Stimulated activated CD4-positive, alpha-beta T cell treated with anti-CD3 and anti-CD28 coated beads, Interleukin-4, amount 100 ng/mL, for 48 hours (primary cell): ENCODE data around the gene MOV10.
"Not testable (repeated sequence)": the region's sequence is repeated elsewhere in the genome, so short reads cannot be mapped to it uniquely, and the experiment has no call there.

ENCODE experiments used
- DNase-seq, 2 donors: peaks; one replicate each; pipeline ENCODE4 v3.0.0-alpha.2; 2020; ENCODE audit warnings: low read depth in 2 of 2

The MOV10 gene, protein sequence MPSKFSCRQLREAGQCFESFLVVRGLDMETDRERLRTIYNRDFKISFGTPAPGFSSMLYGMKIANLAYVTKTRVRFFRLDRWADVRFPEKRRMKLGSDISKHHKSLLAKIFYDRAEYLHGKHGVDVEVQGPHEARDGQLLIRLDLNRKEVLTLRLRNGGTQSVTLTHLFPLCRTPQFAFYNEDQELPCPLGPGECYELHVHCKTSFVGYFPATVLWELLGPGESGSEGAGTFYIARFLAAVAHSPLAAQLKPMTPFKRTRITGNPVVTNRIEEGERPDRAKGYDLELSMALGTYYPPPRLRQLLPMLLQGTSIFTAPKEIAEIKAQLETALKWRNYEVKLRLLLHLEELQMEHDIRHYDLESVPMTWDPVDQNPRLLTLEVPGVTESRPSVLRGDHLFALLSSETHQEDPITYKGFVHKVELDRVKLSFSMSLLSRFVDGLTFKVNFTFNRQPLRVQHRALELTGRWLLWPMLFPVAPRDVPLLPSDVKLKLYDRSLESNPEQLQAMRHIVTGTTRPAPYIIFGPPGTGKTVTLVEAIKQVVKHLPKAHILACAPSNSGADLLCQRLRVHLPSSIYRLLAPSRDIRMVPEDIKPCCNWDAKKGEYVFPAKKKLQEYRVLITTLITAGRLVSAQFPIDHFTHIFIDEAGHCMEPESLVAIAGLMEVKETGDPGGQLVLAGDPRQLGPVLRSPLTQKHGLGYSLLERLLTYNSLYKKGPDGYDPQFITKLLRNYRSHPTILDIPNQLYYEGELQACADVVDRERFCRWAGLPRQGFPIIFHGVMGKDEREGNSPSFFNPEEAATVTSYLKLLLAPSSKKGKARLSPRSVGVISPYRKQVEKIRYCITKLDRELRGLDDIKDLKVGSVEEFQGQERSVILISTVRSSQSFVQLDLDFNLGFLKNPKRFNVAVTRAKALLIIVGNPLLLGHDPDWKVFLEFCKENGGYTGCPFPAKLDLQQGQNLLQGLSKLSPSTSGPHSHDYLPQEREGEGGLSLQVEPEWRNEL

GRCh38 chr1:112674440-112674985 is at the start of gene MOV10:
Gene MOV10 (plus strand): TSS chr1:112674659. CDS start chr1:112674913, 254 bp downstream.
- DNase-seq: peak; percentile 27 to 45

DNA sequence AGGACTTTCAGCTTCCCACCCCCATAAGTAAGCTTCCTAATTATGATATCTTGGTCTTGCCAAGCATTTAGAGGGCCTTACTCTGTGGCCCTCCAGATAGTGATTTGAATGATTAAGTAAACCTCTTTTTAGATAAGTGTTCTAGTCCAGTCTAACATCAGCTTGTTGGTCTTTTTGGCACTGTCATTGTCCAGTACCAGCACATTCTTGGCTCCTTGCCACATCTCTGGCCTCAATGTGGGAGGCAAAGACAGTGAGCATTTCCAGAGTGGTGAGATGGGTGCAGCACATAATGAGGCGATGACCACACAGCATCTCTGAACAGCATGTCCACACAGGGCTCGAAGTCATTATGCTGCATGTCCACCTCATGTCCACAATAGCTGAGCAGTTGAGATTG is 48.8 kb upstream of the MOV10 start:
- DNase-seq: no peak

DNA sequence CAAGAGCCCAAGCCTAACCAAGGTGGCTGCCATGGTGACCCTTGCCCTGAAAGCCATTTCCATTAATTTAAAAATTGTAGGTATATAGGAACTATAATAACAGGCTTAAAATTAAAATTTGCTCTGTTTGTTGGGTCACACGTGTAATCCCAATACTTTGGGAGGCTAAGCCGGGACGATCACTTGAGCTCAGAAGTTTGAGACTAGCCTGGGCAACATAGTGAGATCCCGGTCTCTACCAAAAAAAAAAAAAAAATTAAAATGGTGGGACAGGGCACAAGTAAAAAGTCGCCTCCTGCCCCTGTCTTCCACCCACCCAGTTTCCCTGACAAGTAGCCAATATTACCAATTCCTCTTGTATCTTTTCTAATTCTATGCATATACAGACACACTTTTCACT is 48.3 kb upstream of the MOV10 start:
- no peak for DNase-seq

GRCh38 chr1:112626887-112627286 is 47.6 kb upstream of the MOV10 start:
- DNase-seq: no peak

DNA sequence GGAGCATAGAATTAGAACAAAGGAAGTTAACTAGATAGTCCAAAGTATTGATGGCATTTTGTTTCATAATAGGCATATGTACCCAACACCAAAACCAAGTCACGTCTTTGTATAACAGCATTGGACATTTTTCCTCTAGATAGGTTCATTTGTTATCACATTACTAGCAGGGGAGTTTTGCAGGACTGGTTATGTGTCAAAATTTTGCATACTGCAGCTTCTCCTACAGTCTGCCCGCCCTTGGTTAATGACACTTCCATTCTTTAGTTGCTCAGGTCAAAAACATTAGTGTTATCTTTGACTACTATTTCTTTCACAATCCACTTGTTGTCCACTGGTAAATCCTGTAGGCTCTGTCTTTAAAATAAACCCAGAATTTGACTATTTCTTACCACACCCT is 45.9 kb upstream of the MOV10 start:
- DNase-seq: no peak

- no peak for DNase-seq
Measured at GRCh38 chr1:112629256-112629655, 45.2 kb upstream of the MOV10 start.

GRCh38 chr1:112633628-112634027 is 40.8 kb upstream of the MOV10 start:
- no peak for DNase-seq

DNA sequence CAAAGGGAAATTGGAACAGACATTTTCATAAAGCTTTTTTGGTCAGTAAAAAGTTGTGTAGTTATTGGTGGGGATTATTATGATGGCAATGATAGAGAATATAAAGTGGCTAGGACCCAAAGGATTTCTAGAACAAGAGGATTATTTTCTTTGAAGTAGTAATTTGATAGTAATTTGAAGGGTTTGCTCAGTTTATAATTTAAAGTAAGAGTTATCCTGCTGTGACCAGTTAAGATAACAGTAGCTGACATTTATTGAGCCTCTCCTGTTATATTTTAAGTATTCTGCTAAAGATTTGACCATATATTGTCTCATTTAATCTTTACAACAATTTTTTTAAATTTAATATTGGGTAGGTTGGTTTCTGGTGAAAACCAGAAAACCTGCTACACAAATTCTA is 40.1 kb upstream of the MOV10 start:
- DNase-seq: no peak

- no peak for DNase-seq
Measured at GRCh38 chr1:112636056-112636455, 38.4 kb upstream of the MOV10 start.

DNA sequence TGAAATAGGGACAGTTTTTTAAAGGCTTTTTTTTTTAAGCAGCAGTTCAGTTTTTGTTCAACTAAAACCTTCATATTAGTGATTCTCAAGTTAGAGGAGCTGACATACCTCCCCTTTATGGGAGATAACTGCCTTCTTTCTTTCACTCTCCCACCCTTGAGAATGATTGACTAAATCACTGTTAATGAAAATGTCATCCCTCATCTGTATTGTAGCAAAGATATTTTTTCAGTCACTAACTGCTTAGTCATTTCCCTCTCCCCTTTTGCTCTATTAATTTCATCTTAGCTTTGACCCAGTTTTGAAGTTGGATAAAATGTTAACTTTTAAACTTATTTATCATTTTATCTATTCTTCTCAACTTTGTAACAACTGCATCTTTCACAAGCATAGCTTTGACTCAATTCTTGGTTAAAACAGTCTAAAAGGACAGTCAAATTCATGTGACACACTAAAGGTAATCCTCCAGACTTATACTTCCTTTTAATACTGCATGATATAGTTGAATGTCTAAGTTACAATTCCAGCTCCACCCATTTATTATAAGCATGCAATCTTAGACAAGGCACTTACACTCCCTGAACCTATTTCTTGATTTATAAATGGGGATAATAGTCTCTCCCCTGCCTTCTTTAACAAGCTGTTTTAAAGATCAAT is 37.7 kb upstream of the MOV10 start:
- DNase-seq: no peak

GRCh38 chr1:112637254-112638109 is 37.0 kb upstream of the MOV10 start:
- DNase-seq: no peak

- DNase-seq: no peak
Measured at GRCh38 chr1:112638110-112638428, 36.4 kb upstream of the MOV10 start.

GRCh38 chr1:112640437-112640836 is 34.0 kb upstream of the MOV10 start:
- DNase-seq: not testable (repeated sequence)

GRCh38 chr1:112643080-112643479 is 31.4 kb upstream of the MOV10 start:
- no peak for DNase-seq

- no peak for DNase-seq
Measured at GRCh38 chr1:112646225-112646624, 28.2 kb upstream of the MOV10 start.

DNA sequence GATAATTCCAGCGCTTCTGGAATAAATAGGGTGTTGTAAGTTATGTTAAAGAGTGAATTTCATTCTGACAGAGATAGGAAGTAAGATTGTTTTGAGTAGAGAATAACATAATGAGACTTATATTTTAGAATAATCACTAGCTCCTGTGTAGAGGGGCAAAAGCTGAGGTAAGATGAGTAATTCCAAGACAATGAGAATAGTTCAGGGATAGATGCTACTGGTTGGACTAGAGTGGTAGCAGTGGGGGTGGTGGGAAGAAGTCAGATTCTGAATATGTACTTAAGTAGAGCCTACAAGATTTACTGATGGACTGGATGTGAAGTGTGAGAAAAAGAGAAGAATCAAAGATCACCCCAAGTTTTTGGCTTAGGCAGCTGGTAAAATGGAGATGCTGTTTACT is 23.3 kb upstream of the MOV10 start:
- DNase-seq: no peak

GRCh38 chr1:112665857-112666256 is 8.6 kb upstream of the MOV10 start:
- no peak for DNase-seq

DNA sequence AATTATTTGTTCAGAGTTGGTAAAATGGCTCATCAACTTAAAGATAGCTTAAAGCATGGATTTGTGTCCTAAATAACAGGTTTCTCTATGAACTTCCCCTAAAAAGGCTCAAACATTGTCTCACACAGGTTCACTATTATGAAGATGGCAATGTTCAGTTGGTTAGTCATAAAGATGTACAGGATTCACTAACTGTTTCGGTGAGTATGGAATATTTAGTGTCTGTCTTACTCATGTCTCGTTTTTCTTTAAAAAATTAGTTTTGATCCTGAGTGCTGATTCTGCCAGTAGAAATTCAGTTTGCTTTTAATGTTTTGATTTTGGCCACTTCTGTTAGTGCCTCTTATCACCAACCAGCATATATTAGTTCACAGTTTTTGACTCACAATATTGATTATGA is 7.5 kb upstream of the MOV10 start:
- DNase-seq: no peak

DNA sequence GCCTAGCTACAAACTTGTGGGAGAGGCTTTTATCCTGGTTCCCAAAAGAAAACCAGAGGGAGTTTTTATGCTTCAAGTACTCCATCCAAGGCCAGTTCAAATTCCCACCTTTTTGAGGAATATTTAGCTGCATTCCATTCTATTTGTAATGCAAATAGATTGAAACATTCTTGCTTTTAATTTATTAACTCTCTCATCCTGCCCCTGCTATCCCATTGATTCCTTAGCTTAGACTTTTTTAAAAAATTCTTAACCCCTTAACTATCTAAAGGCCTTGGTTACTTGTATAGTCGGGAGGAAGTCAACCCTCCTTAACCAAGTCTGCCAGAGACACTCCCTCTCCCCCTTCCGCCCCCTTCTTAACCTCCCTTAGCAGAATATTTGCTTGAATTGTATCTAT is 2.5 kb upstream of the MOV10 start:
- DNase-seq: no peak

GRCh38 chr1:112672842-112673241 is 1.6 kb upstream of the MOV10 start:
- DNase-seq: no peak
